Fibroblast of mammary gland (primary cell): ENCODE measurements around the gene SH3BP4.
A peak's percentile ranks its signal among the peaks of the same experiment; 100 is the strongest.

Source experiments
- DNase-seq: peaks from one replicate; pipeline ENCODE4 v3.0.0-alpha.2; 2010; ENCODE audit warnings: low read depth
- H3K4me3 ChIP-seq: 2 replicates; pipeline ENCODE4 v1.5.1; 2011; ENCODE audit warnings: low read depth, mild to moderate bottlenecking, low read length, moderate library complexity; ENCODE audit not compliant: control insufficient read depth
- CTCF ChIP-seq: conservative IDR thresholded peaks from 2 replicates; pipeline ENCODE4 v1.5.1; 2011; ENCODE audit warnings: low read depth, low read length, inconsistent platforms; ENCODE audit not compliant: control insufficient read depth, insufficient read depth

Gene SH3BP4

DNA sequence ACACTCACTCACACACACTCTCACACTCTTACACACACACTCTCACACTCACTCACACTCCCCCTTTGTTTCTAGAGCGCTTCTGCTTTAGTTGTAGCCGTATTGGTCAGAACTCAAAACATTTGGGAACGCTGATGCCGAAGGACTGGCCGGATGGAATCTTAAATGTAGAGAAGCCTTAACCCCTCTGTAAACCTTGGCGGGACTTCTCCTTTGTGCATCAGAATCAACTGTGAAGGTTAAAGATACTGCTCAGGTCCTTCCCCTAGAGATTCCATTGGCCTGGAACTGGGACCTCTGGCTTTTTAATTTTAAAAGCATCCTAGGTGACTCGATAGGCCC is 18.3 kb downstream of the SH3BP4 start:
- no peak for TF ChIP-seq CTCF
- no peak overlapping the region for H3K4me3 ChIP-seq
- DNase-seq, result no peak

GRCh38 chr2:234970477-234970882 is 18.7 kb downstream of the SH3BP4 start:
- no peak for TF ChIP-seq CTCF
- no peak overlapping the region for H3K4me3 ChIP-seq
- DNase-seq, result peak; percentile 61

- no peak overlapping the region for H3K4me3 ChIP-seq
- no peak for TF ChIP-seq CTCF
- DNase-seq, result no peak
Observed at GRCh38 chr2:234971496-234971895, 19.7 kb downstream of the SH3BP4 start.

GRCh38 chr2:234973008-234973407 is 21.2 kb downstream of the SH3BP4 start:
- H3K4me3 ChIP-seq, result no peak overlapping the region
- no peak for DNase-seq
- TF ChIP-seq CTCF, result no peak

GRCh38 chr2:234974501-234975385 is 22.9 kb downstream of the SH3BP4 start:
- no peak overlapping the region for H3K4me3 ChIP-seq
- DNase-seq, result peak; percentile 48
- no peak for TF ChIP-seq CTCF

- no peak for DNase-seq
- no peak overlapping the region for H3K4me3 ChIP-seq
Observed at GRCh38 chr2:234975611-234976010, 23.8 kb downstream of the SH3BP4 start.

More at GRCh38 chr2:234975611-234976010, 23.8 kb downstream of the SH3BP4 start:
- TF ChIP-seq CTCF, result no peak
